Smooth muscle cell of the pulmonary artery (primary cell): ENCODE measurements around the gene QPRT. TPM values are rescaled to one million over a fixed set of nuclear protein-coding genes. Genes with fewer than 3 reads are reported as not detected.

Experiments used
- total RNA-seq: library from RNA; depleted of rRNA; stranded (reverse); fragments of >200 nt; gene quantifications from 2 replicates; pipeline ENCODE4 v1.2.3, GENCODE V29; 2014

Gene QPRT
- 5.2 and 13.9 TPM in 2 replicates for total RNA-seq

DNA sequence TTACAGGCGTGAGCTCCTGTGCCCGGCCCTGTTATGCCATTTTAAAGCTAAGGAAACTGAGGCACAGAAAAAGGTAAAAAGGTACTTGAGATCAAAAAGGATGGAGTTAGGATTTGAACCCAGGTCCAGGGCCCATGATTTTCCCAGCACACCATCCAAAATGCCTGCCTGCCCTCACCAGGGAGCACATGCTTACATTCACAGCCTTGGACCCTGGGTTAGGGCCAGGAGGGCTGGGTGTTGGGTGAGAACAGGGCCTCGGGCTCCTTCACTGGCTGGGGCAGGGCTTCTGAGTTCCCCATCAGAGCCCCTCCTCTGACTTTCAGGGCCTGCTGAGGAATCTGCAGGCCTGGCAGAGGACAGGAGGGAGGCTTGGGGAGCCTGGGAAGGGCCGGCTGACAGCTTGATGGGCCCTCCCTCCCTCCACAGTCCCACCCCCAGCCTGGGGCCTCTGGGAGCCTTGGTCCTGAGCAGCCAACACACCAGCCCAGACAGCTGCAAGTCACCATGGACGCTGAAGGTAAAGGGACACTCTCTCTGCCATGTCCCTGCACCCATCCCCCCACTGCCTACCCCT, at the start of gene QPRT:
Gene QPRT, plus strand, starts transcription at position 490 of the 577 bp plus-strand sequence. Its CDS starts 18 bp downstream, at position 508.

DNA sequence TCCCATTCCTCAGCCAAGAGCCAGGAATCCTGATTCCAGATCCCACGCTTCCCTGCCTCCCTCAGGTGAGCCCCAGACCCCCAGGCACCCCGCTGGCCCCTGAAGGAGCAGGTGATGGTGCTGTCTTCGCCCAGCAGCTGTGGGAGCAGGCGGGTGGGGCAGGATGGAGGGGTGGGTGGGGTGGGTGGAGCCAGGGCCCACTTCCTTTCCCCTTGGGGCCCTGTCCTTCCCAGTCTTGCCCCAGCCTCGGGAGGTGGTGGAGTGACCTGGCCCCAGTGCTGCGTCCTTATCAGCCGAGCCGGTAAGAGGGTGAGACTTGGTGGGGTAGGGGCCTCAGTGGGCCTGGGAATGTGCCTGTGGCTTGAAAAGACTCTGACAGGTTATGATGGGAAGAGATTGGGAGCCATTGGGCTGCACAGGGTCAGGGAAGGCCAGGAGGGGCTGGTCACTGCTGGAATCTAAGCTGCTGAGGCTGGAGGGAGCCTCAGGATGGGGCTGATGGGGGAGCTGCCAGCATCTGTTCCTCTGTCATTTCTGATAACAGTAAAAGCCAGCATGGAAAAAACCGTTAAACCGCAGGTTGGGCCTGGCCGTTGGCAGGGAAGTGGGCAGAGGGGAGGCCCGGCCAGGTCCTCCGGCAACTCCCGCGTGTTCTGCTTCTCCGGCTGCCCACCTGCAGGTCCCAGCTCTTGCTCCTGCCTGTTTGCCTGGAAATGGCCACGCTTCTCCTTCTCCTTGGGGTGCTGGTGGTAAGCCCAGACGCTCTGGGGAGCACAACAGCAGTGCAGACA, 15.8 kb upstream of the QPRT start, which contains the start of gene SPN:
Gene SPN, plus strand, starts transcription at position 232 of the 791 bp plus-strand sequence. Its CDS starts 482 bp downstream, at position 714.

DNA sequence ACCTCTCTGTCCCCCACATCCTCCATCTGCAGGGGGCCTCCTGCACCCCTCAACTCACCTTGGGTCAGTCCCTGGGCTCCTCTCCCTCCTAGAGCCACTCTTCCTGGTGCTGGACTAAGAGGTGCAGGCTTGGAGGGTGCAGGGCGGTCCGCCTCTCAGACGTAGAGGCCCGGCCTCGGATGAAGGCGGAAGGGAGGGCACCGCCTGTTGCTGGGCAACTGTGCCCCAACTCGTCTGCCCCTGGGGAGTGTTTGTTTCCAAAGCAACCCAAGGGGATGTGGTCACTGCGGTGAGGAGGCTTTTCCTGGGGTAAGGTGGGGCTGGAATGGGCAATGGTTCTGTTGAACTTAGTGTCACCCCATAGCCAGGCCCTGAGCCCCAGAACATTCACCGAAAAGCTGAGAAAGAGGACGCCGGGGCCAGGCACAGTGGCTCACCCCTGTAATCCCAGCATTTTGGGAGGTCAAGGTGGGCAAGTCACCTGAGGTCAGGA, 66.9 kb downstream of the QPRT start, which contains the start of gene C16orf54:
Gene C16orf54, minus strand, starts transcription at position 138 of the 493 bp plus-strand sequence. CDS start 1,039 bp downstream, outside the sequence.

Other genes starting within 250 kb of the QPRT start
- gene BOLA2, start 224.8 kb upstream of the QPRT start, total RNA-seq = 13.3 and 13.9 TPM in 2 replicates
- 3.1 and 8.9 TPM in 2 replicates for gene SLX1B, start 224.6 kb upstream of the QPRT start, total RNA-seq
- 1.6 and 1.7 TPM in 2 replicates for gene SULT1A4, start 219.3 kb upstream of the QPRT start, total RNA-seq
- gene NPIPB12, start 172.8 kb upstream of the QPRT start, total RNA-seq = 20.8 and 22.2 TPM in 2 replicates
- not detected in 2 replicates for gene SPN, start 15.9 kb upstream of the QPRT start, total RNA-seq
- gene C16orf54, start 66.8 kb downstream of the QPRT start, total RNA-seq = not detected in 2 replicates
- gene ZG16, start 99.1 kb downstream of the QPRT start, total RNA-seq = not detected in 2 replicates
- 9.8 and 11.4 TPM in 2 replicates for gene KIF22, start 111.6 kb downstream of the QPRT start, total RNA-seq
- gene MAZ, start 127.3 kb downstream of the QPRT start, total RNA-seq = 166 and 199 TPM in 2 replicates
- gene PRRT2, start 133.0 kb downstream of the QPRT start, total RNA-seq = 1.2 and 1.8 TPM in 2 replicates
- 11.6 and 13.3 TPM in 2 replicates for gene PAGR1, start 137.0 kb downstream of the QPRT start, total RNA-seq
- 320 and 476 TPM in 2 replicates for gene MVP, start 141.3 kb downstream of the QPRT start, total RNA-seq
- gene CDIPT, start 184.0 kb downstream of the QPRT start, total RNA-seq = 101 and 114 TPM in 2 replicates
- gene SEZ6L2, start 220.4 kb downstream of the QPRT start, total RNA-seq = 65.5 and 78.6 TPM in 2 replicates
- 8.8 and 12.8 TPM in 2 replicates for gene ASPHD1, start 221.3 kb downstream of the QPRT start, total RNA-seq
- 7.3 and 12.1 TPM in 2 replicates for gene KCTD13, start 247.0 kb downstream of the QPRT start, total RNA-seq